ENCODE data around the gene PDGFC.

PDGFC gene

GRCh38 chr4:156732634-156733033 lies 239.0 kb downstream of the PDGFC start:
- no peak for DNase-seq

GRCh38 chr4:156729416-156729815 lies 242.2 kb downstream of the PDGFC start:
- no peak for DNase-seq

- DNase-seq: no peak
Observed at GRCh38 chr4:156725257-156725656, 246.3 kb downstream of the PDGFC start.

GRCh38 chr4:156723951-156724668 lies 247.5 kb downstream of the PDGFC start:
- DNase-seq: no peak

GRCh38 chr4:156718226-156718625 lies 253.4 kb downstream of the PDGFC start:
- no peak for DNase-seq

- DNase-seq: no peak
Observed at GRCh38 chr4:156711193-156711590, 260.4 kb downstream of the PDGFC start.

Measured in activated naive CD4-positive, alpha-beta T cell treated with anti-CD3 and anti-CD28 coated beads, Interleukin-2, amount 50 U/mL, for 16 hours (primary cell).